Gastroesophageal sphincter (tissue), 4 donors: ENCODE data around the gene OR52L1. TPM values are rescaled to one million over a fixed set of nuclear protein-coding genes. Genes with fewer than 3 reads are reported as not detected.

Source experiments
- ATAC-seq: fragments of 150-250 bp; one replicate; pipeline ENCODE4 v1.9.1; 2016; ENCODE audit warnings: mild to moderate bottlenecking, moderate library complexity
- H3K27ac ChIP-seq, 4 donors: fragments of 200-600 bp; sonication (generic) in 3 of 4; 1 replicate in 3 of 4; 2 replicates in 1 of 4; pipeline ENCODE4 v1.5.1; 2016 to 2019
- H3K27me3 ChIP-seq: fragments of 200-600 bp; sonication (generic); one replicate; pipeline ENCODE4 v1.5.1; 2019
- H3K36me3 ChIP-seq, 2 donors: fragments of 200-600 bp; sonication (generic); one replicate each; pipeline ENCODE4 v1.5.1; 2019; ENCODE audit warnings: control low read depth in 1 of 2
- H3K4me1 ChIP-seq, 3 donors: fragments of 200-600 bp; sonication (generic); 1 replicate in 2 of 3; 2 replicates in 1 of 3; pipeline ENCODE4 v1.5.1; 2016 to 2019; ENCODE audit warnings: control low read depth in 2 of 3
- H3K4me3 ChIP-seq, 2 donors: fragments of 200-600 bp; sonication (generic); one replicate each; pipeline ENCODE4 v1.5.1; 2019; ENCODE audit warnings: mild to moderate bottlenecking in 1 of 2, moderate library complexity in 1 of 2
- H3K9me3 ChIP-seq, 3 donors: fragments of 200-600 bp; sonication (generic); one replicate each; pipeline ENCODE4 v1.5.1; 2017 to 2019; ENCODE audit warnings: control low read depth in 2 of 3
- CTCF ChIP-seq, 4 experiments: fragments of 200-600 bp in 2 of 4; fragments of 450-650 bp in 2 of 4; sonication (generic) in 1 of 4; IDR thresholded peaks; one replicate each; pipeline ENCODE4 v1.5.1; 2017 to 2019; ENCODE audit warnings: antibody characterized with exemption in 4 of 4, mild to moderate bottlenecking in 2 of 4, moderate library complexity in 2 of 4
- EP300 ChIP-seq: sonication (generic); formaldehyde crosslinking; IDR thresholded peaks from one replicate; pipeline ENCODE4 v1.6.1; 2017; ENCODE audit warnings: antibody characterized with exemption, mild to moderate bottlenecking
- POLR2A ChIP-seq, 2 donors: fragments of 450-650 bp; IDR thresholded peaks; one replicate each; pipeline ENCODE4 v1.6.1; 2017; ENCODE audit warnings: antibody characterized with exemption in 2 of 2, mild to moderate bottlenecking in 2 of 2, moderate library complexity in 1 of 2
- POLR2AphosphoS5 ChIP-seq: sonication (generic); formaldehyde crosslinking; IDR thresholded peaks from one replicate; pipeline ENCODE4 v1.6.1; 2017; ENCODE audit warnings: antibody characterized with exemption
- WGBS, 2 donors: methylation state at CpG; one replicate each; pipeline ENCODE4 v1.1.5; 2018; ENCODE audit warnings: low coverage in 1 of 2; 5-methylcytosine and 5-hydroxymethylcytosine counted together
- total RNA-seq, 4 donors: library from RNA; depleted of rRNA; stranded (reverse); fragments of >200 nt; gene quantifications; one replicate each; pipeline ENCODE4 v1.1.0, GENCODE V29; 2016

The OR52L1 gene
- total RNA-seq = not detected

GRCh38 chr11:5986885-5987284 is at the start of gene OR52L1:
Gene OR52L1, minus strand, starts transcription at chr11:5986985. Its CDS starts 55 bp downstream, at chr11:5986930.
- no peak for ATAC-seq
- no peak within 1 kb of the TSS for H3K4me3 ChIP-seq
- no peaks in the 10 kb centered on the region for H3K4me1 ChIP-seq
- TF ChIP-seq CTCF (IDR thresholded peaks at IDR 0.05) = no peak
- no peak for TF ChIP-seq POLR2AphosphoS5
- TF ChIP-seq EP300 = no peak
- TF ChIP-seq POLR2A (IDR thresholded peaks at IDR 0.05) = no peak
- H3K27me3 ChIP-seq = peaks cover 8% of the 10 kb centered on the region
- no peak within 1 kb of the TSS for H3K27ac ChIP-seq
- 56 to 60% methylated on average over 1 of the region's 1 CpG for WGBS, 2 donors
- H3K9me3 ChIP-seq = no peaks in the 10 kb centered on the region
- H3K36me3 ChIP-seq = no peaks in the 10 kb centered on the region

- TF ChIP-seq EP300 = no peak
- no peak for TF ChIP-seq CTCF (IDR thresholded peaks at IDR 0.05)
- TF ChIP-seq POLR2A (IDR thresholded peaks at IDR 0.05) = no peak
- TF ChIP-seq POLR2AphosphoS5 = no peak
- H3K27me3 ChIP-seq = no peaks in the 10 kb centered on the region
- no peak within 1 kb of the TSS for H3K27ac ChIP-seq
- H3K4me1 ChIP-seq = peaks cover 0 to 11% (median 0%) of the 10 kb centered on the region in 3 donors
- H3K9me3 ChIP-seq = no peaks in the 10 kb centered on the region
- no peak within 1 kb of the TSS for H3K4me3 ChIP-seq
- 65 to 86% methylated on average over 1 of the region's 1 CpG for WGBS, 2 donors
- no peaks in the 10 kb centered on the region for H3K36me3 ChIP-seq
- ATAC-seq = no peak
Observed at GRCh38 chr11:6030708-6031405, 44.1 kb upstream of the OR52L1 start, which contains the start of gene OR56A1. Gene OR56A1, minus strand, starts transcription at chr11:6030758. Its CDS starts 3,066 bp downstream, at chr11:6027692.

- Histone ChIP-seq H3K4me3 (no peak overlapping the region), H3K36me3 (no peaks in the 10 kb centered on the region), H3K27ac (no peak overlapping the region), H3K4me1 (peaks cover 0 to 11% (median 0%) of the 10 kb centered on the region in 3 donors), H3K9me3 (no peaks in the 10 kb centered on the region), H3K27me3 (no peaks in the 10 kb centered on the region)
- WGBS, 2 donors = 67 to 86% methylated on average over 1 of the region's 1 CpG
- no peak for TF ChIP-seq CTCF (IDR thresholded peaks at IDR 0.05)
- no peak for TF ChIP-seq EP300
- no peak for TF ChIP-seq POLR2A (IDR thresholded peaks at IDR 0.05)
- no peak for TF ChIP-seq POLR2AphosphoS5
- no peak for ATAC-seq
Observed at GRCh38 chr11:6027501-6027900, 40.7 kb upstream of the OR52L1 start.

GRCh38 chr11:6025056-6025455 is 38.3 kb upstream of the OR52L1 start:
- H3K4me3 ChIP-seq = no peak overlapping the region
- no peaks in the 10 kb centered on the region for H3K27me3 ChIP-seq
- H3K27ac ChIP-seq = no peak overlapping the region
- TF ChIP-seq CTCF (IDR thresholded peaks at IDR 0.05) (no peak), POLR2A (IDR thresholded peaks at IDR 0.05) (no peak), EP300 (no peak), POLR2AphosphoS5 (no peak)
- no peaks in the 10 kb centered on the region for H3K9me3 ChIP-seq
- H3K36me3 ChIP-seq = no peaks in the 10 kb centered on the region
- no peaks in the 10 kb centered on the region for H3K4me1 ChIP-seq
- no peak for ATAC-seq
- 63 to 100% methylated on average over 2 of the region's 2 CpGs for WGBS, 2 donors

DNA sequence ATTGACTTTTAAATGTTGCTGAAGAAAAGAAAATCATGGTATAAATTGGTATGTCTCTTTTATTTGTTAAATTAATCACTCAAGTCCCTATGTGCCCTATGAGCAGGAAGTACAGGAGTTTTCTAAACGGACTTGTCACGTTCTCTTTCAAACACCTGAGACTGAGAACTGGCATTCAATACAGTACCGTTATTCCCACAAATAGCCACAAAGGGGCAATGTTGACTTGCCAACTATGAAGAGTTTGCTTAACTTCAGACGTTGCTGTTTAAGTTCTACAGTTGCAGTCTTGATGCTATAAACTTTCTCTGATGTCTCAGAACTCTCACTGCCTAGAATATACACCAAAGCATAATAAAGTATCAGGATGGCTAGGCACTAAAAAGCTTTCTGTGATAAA is 36.2 kb upstream of the OR52L1 start:
- Histone ChIP-seq H3K36me3 (no peaks in the 10 kb centered on the region), H3K27ac (no peak overlapping the region), H3K4me1 (no peaks in the 10 kb centered on the region), H3K4me3 (no peak overlapping the region), H3K9me3 (no peaks in the 10 kb centered on the region), H3K27me3 (no peaks in the 10 kb centered on the region)
- no peak for ATAC-seq
- no peak for TF ChIP-seq POLR2A (IDR thresholded peaks at IDR 0.05)
- TF ChIP-seq CTCF (IDR thresholded peaks at IDR 0.05) = peak; percentile 13 to 65 (median 50)
- TF ChIP-seq POLR2AphosphoS5 = peak; percentile 12
- WGBS, 2 donors = 0 to 1% methylated on average over 4 of the region's 4 CpGs
